22Rv1 (cell line): ENCODE data around the gene PARP15.
"Not testable (repeated sequence)": the region's sequence is repeated elsewhere in the genome, so short reads cannot be mapped to it uniquely, and the experiment has no call there.

ENCODE experiments used
- H3K27ac ChIP-seq: fragments of 450-650 bp; 2 replicates; pipeline ENCODE4 v1.5.1; 2017
- ZFX ChIP-seq: fragments of 450-650 bp; IDR thresholded peaks from 2 replicates; pipeline ENCODE4 v1.6.1; 2017; ENCODE audit warnings: antibody characterized with exemption, borderline replicate concordance
- TF ChIP-seq, protein P1 (sequence below): fragments of 450-650 bp; IDR thresholded peaks from 2 replicates; pipeline ENCODE4 v1.5.1; 2017; ENCODE audit warnings: mild to moderate bottlenecking

Gene PARP15

DNA sequence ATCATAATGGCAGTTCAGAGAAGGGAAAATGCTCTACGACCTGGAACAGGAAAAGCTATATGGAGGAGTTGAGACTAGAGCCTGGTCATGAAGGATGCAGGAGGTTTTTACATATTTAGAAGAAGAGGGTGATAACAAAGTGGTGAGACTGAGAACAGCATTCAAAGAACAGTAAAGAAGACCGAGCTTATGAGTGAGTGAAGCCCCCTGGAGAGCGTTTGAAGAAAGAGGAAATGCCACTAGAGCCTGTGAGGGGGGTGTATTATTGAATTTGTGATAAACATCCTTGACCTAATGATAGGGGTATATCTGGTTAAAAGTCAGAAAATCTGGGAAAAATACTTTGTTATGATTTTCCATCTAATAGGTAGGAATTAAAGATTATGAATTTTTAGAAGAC, 17.5 kb upstream of the PARP15 start:
- H3K27ac ChIP-seq, result no peak overlapping the region
- TF ChIP-seq, protein P1, sequence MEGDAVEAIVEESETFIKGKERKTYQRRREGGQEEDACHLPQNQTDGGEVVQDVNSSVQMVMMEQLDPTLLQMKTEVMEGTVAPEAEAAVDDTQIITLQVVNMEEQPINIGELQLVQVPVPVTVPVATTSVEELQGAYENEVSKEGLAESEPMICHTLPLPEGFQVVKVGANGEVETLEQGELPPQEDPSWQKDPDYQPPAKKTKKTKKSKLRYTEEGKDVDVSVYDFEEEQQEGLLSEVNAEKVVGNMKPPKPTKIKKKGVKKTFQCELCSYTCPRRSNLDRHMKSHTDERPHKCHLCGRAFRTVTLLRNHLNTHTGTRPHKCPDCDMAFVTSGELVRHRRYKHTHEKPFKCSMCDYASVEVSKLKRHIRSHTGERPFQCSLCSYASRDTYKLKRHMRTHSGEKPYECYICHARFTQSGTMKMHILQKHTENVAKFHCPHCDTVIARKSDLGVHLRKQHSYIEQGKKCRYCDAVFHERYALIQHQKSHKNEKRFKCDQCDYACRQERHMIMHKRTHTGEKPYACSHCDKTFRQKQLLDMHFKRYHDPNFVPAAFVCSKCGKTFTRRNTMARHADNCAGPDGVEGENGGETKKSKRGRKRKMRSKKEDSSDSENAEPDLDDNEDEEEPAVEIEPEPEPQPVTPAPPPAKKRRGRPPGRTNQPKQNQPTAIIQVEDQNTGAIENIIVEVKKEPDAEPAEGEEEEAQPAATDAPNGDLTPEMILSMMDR, result no peak
- no peak for TF ChIP-seq ZFX

DNA sequence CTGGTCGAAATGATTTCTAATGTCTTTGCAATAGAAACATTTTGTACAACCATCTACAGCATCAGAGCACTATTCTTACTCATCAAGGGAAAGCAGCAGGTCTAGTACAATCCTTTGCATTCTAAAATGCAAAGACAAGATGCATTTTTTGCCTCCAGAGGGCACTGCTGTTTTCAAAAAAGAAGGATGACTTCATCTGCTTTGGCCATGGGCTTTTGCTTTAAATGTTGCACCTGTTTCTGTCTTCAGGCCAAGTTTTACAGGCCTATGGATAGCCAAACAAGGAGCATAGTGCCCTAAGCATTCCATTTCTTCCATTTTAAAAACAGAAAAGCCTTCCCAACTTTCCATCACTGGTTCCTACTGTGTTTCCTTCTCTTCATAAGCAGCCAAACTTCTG, 16.8 kb upstream of the PARP15 start:
- peak overlapping the region; percentile 56 for H3K27ac ChIP-seq
- TF ChIP-seq ZFX, result no peak
- TF ChIP-seq, protein P1, result peak; percentile 77

DNA sequence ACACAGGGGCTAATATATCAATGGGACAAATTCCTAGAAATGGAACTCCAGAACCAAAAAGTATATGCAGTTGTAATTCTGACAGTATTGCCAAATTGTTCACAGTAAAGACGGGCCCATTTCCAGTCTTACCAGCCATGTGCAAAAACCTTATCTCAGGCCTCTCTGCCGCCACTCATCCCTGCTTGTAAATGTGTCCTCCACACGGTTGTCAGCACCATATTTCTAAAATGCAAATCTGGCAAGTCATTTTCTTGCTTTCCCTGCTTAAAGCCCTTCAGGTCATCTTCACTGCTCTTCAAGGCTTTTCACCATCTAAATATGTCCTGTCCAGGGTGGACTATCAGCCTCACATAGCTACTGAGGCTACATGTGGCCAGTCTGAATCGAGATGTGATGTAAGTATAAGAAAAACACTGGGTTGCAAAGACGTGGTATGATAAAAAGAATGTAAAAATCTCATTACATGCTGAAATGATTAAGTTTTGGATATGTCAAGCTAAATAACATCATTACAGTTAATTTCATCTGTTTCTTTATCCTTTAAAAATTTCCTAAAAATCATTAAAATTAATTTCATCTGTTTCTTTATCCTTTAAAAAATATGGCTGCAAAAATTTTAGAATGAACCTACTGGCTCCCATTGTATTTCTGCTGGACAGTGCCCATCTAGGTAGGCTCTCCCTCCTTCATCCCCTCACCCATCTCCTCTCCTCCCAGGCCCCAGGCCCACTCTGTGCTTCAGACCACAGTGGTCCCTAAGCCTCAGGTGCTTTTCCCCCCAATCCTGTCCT, 14.3 kb upstream of the PARP15 start:
- peak overlapping the region; percentile 78 for H3K27ac ChIP-seq
- TF ChIP-seq, protein P1, result no peak

DNA sequence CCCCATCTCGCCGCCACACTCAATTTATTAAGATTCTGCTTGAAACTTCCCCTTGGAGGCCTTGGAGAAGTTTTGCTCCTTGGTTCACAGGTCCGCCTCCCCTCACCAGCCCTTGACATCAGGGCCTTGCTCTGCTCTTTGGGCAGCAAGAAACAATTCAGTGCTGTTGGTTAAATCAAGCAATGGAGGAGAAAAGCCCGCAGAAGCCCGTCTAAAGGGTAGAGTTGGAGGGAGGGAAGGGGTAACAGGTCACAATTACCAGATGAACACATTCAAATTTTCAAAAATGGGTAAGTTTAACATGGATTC, 13.8 kb upstream of the PARP15 start:
- H3K27ac ChIP-seq, result peak overlapping the region; percentile 78

DNA sequence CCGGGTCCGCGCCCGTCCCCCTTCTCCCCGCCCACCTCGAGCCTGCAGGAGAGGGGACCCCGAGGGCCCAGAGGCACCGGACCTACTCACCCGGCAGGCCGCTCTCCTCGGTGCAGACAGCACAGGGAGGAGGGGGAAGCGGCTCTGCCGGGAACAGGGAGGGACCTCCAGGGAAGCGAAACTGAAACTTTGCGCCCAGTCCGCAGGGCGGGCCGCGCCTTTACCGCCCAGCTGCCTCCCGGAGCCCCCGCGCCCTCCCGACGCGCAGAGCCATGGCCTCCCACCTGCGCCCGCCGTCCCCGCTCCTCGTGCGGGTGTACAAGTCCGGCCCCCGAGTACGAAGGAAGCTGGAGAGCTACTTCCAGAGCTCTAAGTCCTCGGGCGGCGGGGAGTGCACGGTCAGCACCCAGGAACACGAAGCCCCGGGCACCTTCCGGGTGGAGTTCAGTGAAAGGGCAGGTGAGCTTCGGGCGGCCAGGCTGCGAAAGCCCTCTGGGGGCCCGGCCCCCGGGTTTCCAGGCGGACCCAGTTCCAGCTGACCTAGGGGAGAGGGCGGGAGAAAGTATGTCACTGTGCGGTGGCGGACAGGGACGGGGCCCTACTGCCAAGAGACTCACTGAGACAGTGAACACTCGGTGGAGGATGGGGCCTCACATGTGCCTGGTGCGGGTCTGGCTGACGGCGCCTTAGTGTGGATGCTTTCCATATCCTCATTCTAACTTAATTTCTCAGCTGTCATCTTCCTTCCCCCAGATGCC, 13.1 kb upstream of the PARP15 start, which contains the start of the genes DTX3L and PARP9:
DTX3L (plus strand) TSS at position 184 of the 758 bp plus-strand sequence; CDS start at position 273, 89 bp downstream.
PARP9 (minus strand) TSS at position 146 of the 758 bp plus-strand sequence. CDS start 4,680 bp downstream, outside the sequence.
- H3K27ac ChIP-seq, result peak within 1 kb of the TSS; percentile 78
- TF ChIP-seq, protein P1, result no peak
- TF ChIP-seq ZFX, result no peak

More for the DNA sequence above, 13.8 kb upstream of the PARP15 start:
- TF ChIP-seq, protein P1, result no peak
- no peak for TF ChIP-seq ZFX

DNA sequence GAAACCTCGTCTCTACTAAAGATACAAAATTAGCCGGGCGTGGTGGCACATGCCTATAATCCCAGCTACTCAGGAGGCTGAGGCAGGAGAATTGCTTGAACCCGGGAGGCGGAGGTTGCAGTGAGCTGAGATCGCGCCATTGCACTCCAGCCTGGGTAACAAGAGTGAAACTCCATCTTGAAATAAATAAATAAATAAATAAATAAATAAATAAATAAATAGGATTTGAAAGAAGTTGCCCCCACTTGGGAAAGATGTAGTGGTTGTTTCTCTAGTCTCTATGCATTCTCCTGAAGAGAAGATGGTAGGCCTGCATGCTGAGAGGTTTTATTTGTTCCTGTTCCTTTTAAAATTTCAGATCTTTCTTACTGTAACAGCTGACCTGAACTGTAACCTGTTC, 9.3 kb upstream of the PARP15 start:
- H3K27ac ChIP-seq, result not testable (repeated sequence)

DNA sequence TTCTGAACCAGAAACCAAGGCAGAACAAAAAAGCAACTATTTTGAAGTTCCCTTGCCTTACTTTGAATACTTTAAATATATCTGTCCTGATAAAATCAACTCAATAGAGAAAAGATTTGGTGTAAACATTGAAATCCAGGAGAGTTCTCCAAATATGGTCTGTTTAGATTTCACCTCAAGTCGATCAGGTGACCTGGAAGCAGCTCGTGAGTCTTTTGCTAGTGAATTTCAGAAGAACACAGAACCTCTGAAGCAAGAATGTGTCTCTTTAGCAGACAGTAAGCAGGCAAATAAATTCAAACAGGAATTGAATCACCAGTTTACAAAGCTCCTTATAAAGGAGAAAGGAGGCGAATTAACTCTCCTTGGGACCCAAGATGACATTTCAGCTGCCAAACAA, 8.7 kb upstream of the PARP15 start:
- TF ChIP-seq ZFX, result no peak
- TF ChIP-seq, protein P1, result no peak
- no peak overlapping the region for H3K27ac ChIP-seq
